HepG2 (cell line): ENCODE data around the gene RTEL1. TPM values are rescaled to one million over a fixed set of nuclear protein-coding genes. Genes with fewer than 3 reads are reported as not detected.

Experiments used
- ATF7-NPFF ChIP-seq: sonication (generic); formaldehyde crosslinking; IDR thresholded peaks from 2 replicates; pipeline ENCODE4 v1.8.1; 2023; ENCODE audit warnings: mild to moderate bottlenecking, low read depth, missing genetic modification reagents, moderate library complexity
- CREM ChIP-seq, 2 experiments: sonication (generic) in 1 of 2; formaldehyde crosslinking in 1 of 2; IDR thresholded peaks; 2 replicates each; pipeline versions ENCODE4 v1.4.0 to v1.6.1; 2016 to 2020; ENCODE audit warnings: antibody characterized with exemption in 1 of 2, mild to moderate bottlenecking in 1 of 2, missing genetic modification reagents in 1 of 2
- CSRNP2 ChIP-seq: sonication (generic); formaldehyde crosslinking; conservative IDR thresholded peaks from 2 replicates; pipeline ENCODE4 v1.8.0; 2022; ENCODE audit warnings: low read depth, missing genetic modification reagents
- DRAP1 ChIP-seq: IDR thresholded peaks from 2 replicates; pipeline ENCODE4 v1.6.1; 2016; ENCODE audit warnings: missing genetic modification reagents, missing compliant biosample characterization
- FOXM1 ChIP-seq: sonication (generic); formaldehyde crosslinking; IDR thresholded peaks from 2 replicates; pipeline ENCODE4 v1.5.0; 2020; ENCODE audit warnings: missing genetic modification reagents
- KDM2A ChIP-seq: sonication (generic); formaldehyde crosslinking; IDR thresholded peaks from 2 replicates; pipeline ENCODE4 v1.4.0; 2020; ENCODE audit warnings: low read depth, missing genetic modification reagents, borderline replicate concordance
- PCBP2 ChIP-seq: fragments of 200-400 bp; formaldehyde crosslinking; optimal IDR thresholded peaks from 2 replicates; pipeline ENCODE3; 2018; ENCODE audit warnings: low read length, low read depth; ENCODE audit not compliant: poor library complexity, severe bottlenecking
- POLR2AphosphoS2 ChIP-seq: IDR thresholded peaks from 2 replicates; pipeline ENCODE4 v1.6.1; 2011; ENCODE audit warnings: low read depth, low read length, improper control_type of control experiment
- RARA ChIP-seq: IDR thresholded peaks from 2 replicates; pipeline ENCODE4 v1.6.1; 2016; ENCODE audit warnings: missing genetic modification reagents, missing compliant biosample characterization
- SMARCE1 ChIP-seq: fragments of 450-650 bp; IDR thresholded peaks from 2 replicates; pipeline ENCODE4 v1.6.1; 2017; ENCODE audit warnings: borderline replicate concordance
- U2AF1 ChIP-seq: fragments of 200-400 bp; formaldehyde crosslinking; optimal IDR thresholded peaks from 2 replicates; pipeline ENCODE3; 2017; ENCODE audit warnings: mild to moderate bottlenecking, low read depth, low read length
- YY1 ChIP-seq: IDR thresholded peaks from 2 replicates; pipeline ENCODE4 v1.6.1; 2011; ENCODE audit warnings: low read length, low read depth, moderate library complexity, mild to moderate bottlenecking; ENCODE audit not compliant: insufficient read depth, insufficient replicate concordance
- ZBTB8A ChIP-seq: sonication (generic); formaldehyde crosslinking; IDR thresholded peaks from 2 replicates; pipeline ENCODE4 v1.4.0; 2020; ENCODE audit warnings: mild to moderate bottlenecking, low read depth, missing genetic modification reagents, borderline replicate concordance
- ZNF224 ChIP-seq: sonication (generic); formaldehyde crosslinking; IDR thresholded peaks from 2 replicates; pipeline ENCODE4 v1.5.0; 2020; ENCODE audit warnings: mild to moderate bottlenecking, missing genetic modification reagents
- ZNF431 ChIP-seq: sonication (generic); formaldehyde crosslinking; IDR thresholded peaks from 2 replicates; pipeline ENCODE4 v1.9.0; 2022; ENCODE audit warnings: missing genetic modification reagents, low read depth, mild to moderate bottlenecking, borderline replicate concordance
- ZNF484 ChIP-seq: sonication (generic); formaldehyde crosslinking; IDR thresholded peaks from 2 replicates; pipeline ENCODE4 v1.5.1; 2020; ENCODE audit warnings: mild to moderate bottlenecking, low read depth, missing genetic modification reagents, borderline replicate concordance
- ZNF609 ChIP-seq: sonication (generic); formaldehyde crosslinking; IDR thresholded peaks from 2 replicates; pipeline ENCODE4 v1.4.0; 2020; ENCODE audit warnings: mild to moderate bottlenecking, missing genetic modification reagents, borderline replicate concordance
- ZNF749 ChIP-seq: sonication (generic); formaldehyde crosslinking; IDR thresholded peaks from 2 replicates; pipeline ENCODE4 v1.8.0; 2022; ENCODE audit warnings: mild to moderate bottlenecking, missing genetic modification reagents, moderate library complexity, borderline replicate concordance
- polyA plus RNA-seq, 8 experiments: library from polyadenylated mRNA; depleted of rRNA in 3 of 8; stranded (reverse) in 7 of 8; unstranded in 1 of 8; fragments of >200 nt; fragmentation: Illumina TruSeq in 4 of 8; extraction: Trizol in 4 of 8; gene quantifications; 2 replicates each; pipeline versions ENCODE4 v1.2.1 to v1.2.3, GENCODE V29; 2011 to 2016; ENCODE audit warnings: low read depth in 4 of 8, missing spikeins in 1 of 8, mixed read lengths in 1 of 8; ENCODE audit not compliant: insufficient read depth in 1 of 8
- total RNA-seq, 5 experiments: library from RNA; depleted of rRNA; stranded (reverse); fragments of >200 nt; fragmentation: Illumina TruSeq; extraction: Trizol; gene quantifications; 2 replicates each; pipeline ENCODE4 v1.2.3, GENCODE V29; 2016; ENCODE audit warnings: low read depth in 1 of 5

Gene RTEL1
- total and polyA plus RNA-seq, 2 of the 13 experiments (the other 11 are each of a cell fraction or from before 2014, with no cell fraction given), result 21.8 to 36.4 TPM

DNA sequence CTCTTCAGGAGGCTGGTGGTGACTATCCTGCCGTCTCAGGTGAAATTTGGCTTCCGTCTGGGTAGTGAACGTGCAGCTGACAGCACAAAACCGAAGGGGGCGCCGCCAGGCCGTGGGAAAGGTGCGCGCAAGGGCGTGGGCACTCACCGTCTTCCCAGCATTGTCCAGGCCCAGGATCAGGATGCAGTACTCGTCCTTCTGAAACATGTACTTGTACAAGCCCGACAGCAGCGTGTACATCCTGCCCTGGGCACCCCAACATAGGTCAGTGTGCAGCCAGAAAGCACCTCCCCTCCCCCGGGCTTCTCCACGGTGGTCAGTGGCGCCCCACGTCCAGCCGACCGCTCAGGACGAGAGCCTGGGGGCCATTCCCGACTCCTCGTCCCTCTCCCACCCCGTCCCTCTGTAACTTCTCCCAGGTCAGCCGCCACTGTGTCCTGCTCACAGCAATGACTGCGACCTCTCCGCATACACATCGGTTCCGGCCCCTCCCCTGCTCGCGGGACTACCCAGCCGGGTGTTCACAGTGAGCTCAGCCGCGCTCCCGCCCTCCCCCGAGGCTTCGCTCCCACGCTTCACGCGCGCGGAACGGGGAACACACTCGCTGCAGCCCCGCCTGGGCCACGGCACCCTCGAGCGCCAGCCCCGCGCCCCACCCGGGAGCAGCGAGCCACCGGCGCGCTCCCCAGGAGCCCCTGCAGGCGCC lies 48.9 kb downstream of the RTEL1 start (continued):
- TF ChIP-seq DRAP1 (CRISPR knock-in tag) (peak; percentile 51), CSRNP2 (CRISPR knock-in tag) (no peak), U2AF1 (peak; percentile 42), ZNF609 (peak; percentile 41; the same call in 1 of the 2 replicates), CREM (IDR thresholded peaks at IDR 0.05) (no peak; the same call in 1 of the 2 replicates), CREM (CRISPR knock-in tag; IDR thresholded peaks at IDR 0.05) (0 out of 2 replicates have a peak, but pooled peaks have one; percentile 19), ZBTB8A (peak; percentile 67), KDM2A (CRISPR knock-in tag) (peak; percentile 93), YY1 (peak; percentile 48), RARA (peak; percentile 53; the same call in 1 of the 2 replicates), ZNF224 (CRISPR knock-in tag) (no peak), POLR2AphosphoS2 (no peak), FOXM1 (no peak), ZNF749 (CRISPR knock-in tag) (0 out of 2 replicates have a peak, but pooled peaks have one; percentile 24), ZNF431 (CRISPR knock-in tag) (peak; percentile 60; the same call in 1 of the 2 replicates), ZNF484 (CRISPR knock-in tag) (peak; percentile 51; the same call in 1 of the 2 replicates), SMARCE1 (no peak), PCBP2 (no peak), ATF7-NPFF (no peak)
